HEK293T (cell line): ENCODE data around the gene DHRSX.
A peak's percentile ranks its signal among the peaks of the same experiment; 100 is the strongest.

Experiments used
- CTCF ChIA-PET: fragments of 350-600 bp; formaldehyde crosslinking; extraction: SDS; loops from one replicate; lab custom pipeline; 2021; ENCODE audit warnings: antibody characterized with exemption, inconsistent platforms; lab: Yijun Ruan, JAX
- POLR2A ChIA-PET: fragments of 350-600 bp; formaldehyde crosslinking; extraction: SDS; loops from one replicate; lab custom pipeline; 2020; ENCODE audit warnings: antibody characterized with exemption, inconsistent platforms; lab: Yijun Ruan, JAX
- DNase-seq: peaks from one replicate; pipeline ENCODE4 v3.0.0; 2012; ENCODE audit warnings: mixed read lengths; ENCODE audit errors: extremely low spot score
- ARNT ChIP-seq: fragments of 450-650 bp; IDR thresholded peaks from 2 replicates; pipeline ENCODE4 v1.6.1; 2017; ENCODE audit warnings: mild to moderate bottlenecking
- BHLHE40 ChIP-seq: fragments of 450-650 bp; IDR thresholded peaks from 2 replicates; pipeline ENCODE4 v1.6.1; 2016; ENCODE audit warnings: mild to moderate bottlenecking, moderate library complexity, borderline replicate concordance
- CTBP1 ChIP-seq: fragments of 450-650 bp; IDR thresholded peaks from 2 replicates; pipeline ENCODE4 v1.6.1; 2016; ENCODE audit warnings: borderline replicate concordance
- ELF4 ChIP-seq: fragments of 450-650 bp; IDR thresholded peaks from 2 replicates; pipeline ENCODE4 v1.6.1; 2017; ENCODE audit warnings: antibody characterized with exemption
- FOXA1 ChIP-seq: fragments of 450-650 bp; IDR thresholded peaks from 2 replicates; pipeline ENCODE4 v1.6.1; 2016; ENCODE audit warnings: mild to moderate bottlenecking
- FOXK2 ChIP-seq: fragments of 450-650 bp; IDR thresholded peaks from 2 replicates; pipeline ENCODE4 v1.6.1; 2016; ENCODE audit warnings: mild to moderate bottlenecking
- FOXM1 ChIP-seq: fragments of 450-650 bp; IDR thresholded peaks from 2 replicates; pipeline ENCODE4 v1.6.1; 2017; ENCODE audit warnings: mild to moderate bottlenecking, borderline replicate concordance
- HDGF ChIP-seq: fragments of 450-650 bp; IDR thresholded peaks from 2 replicates; pipeline ENCODE4 v1.6.1; 2017; ENCODE audit warnings: antibody characterized with exemption, borderline replicate concordance
- L3MBTL2 ChIP-seq: fragments of 450-650 bp; conservative IDR thresholded peaks from 2 replicates; pipeline ENCODE4 v1.6.1; 2016; ENCODE audit warnings: mild to moderate bottlenecking
- LEF1 ChIP-seq: fragments of 450-650 bp; IDR thresholded peaks from 2 replicates; pipeline ENCODE4 v1.6.1; 2017; ENCODE audit warnings: mild to moderate bottlenecking, borderline replicate concordance
- NFRKB ChIP-seq: fragments of 450-650 bp; IDR thresholded peaks from 2 replicates; pipeline ENCODE4 v1.6.1; 2016; ENCODE audit warnings: mild to moderate bottlenecking, moderate library complexity
- SP1 ChIP-seq: fragments of 450-650 bp; IDR thresholded peaks from 2 replicates; pipeline ENCODE4 v1.6.1; 2017
- SUZ12 ChIP-seq: fragments of 450-650 bp; IDR thresholded peaks from 2 replicates; pipeline ENCODE4 v1.6.1; 2016; ENCODE audit warnings: mild to moderate bottlenecking
- TARDBP ChIP-seq: fragments of 450-650 bp; IDR thresholded peaks from 2 replicates; pipeline ENCODE4 v1.6.1; 2016
- ZNF384 ChIP-seq: fragments of 450-650 bp; IDR thresholded peaks from 2 replicates; pipeline ENCODE4 v1.6.1; 2016
- TF ChIP-seq, protein P1 (sequence below): fragments of 450-650 bp; IDR thresholded peaks from 2 replicates; pipeline ENCODE4 v1.6.1; 2016

DHRSX gene

DNA sequence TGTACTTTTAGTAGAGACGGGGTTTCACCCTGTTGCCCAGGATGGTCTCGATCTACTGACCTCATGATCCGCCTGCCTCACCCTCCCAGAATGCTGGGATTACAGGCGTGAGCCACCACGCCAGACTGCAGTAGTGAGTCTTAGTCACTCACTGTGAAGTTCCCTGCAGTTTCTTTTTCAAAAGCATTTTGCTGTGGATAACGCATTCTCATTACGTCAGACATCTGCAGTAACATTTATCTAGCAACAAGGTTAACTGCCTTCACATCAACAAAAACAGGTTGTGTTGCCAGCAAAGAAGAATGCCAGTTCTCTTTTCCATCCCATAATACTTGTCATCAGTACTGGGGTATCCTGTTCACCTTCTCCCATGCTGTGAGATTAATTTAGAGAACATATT, 164.6 kb downstream of the DHRSX start:
- CTCF ChIA-PET: no interaction called here
- no peak for TF ChIP-seq SUZ12
- no peak for TF ChIP-seq FOXA1
- TF ChIP-seq FOXK2: no peak
- TF ChIP-seq SP1: no peak
- no peak for TF ChIP-seq LEF1
- no peak for TF ChIP-seq ELF4
- TF ChIP-seq TARDBP: no peak
- TF ChIP-seq L3MBTL2: no peak
- no peak for TF ChIP-seq ZNF384
- POLR2A ChIA-PET: no interaction called here
- no peak for DNase-seq

DNA sequence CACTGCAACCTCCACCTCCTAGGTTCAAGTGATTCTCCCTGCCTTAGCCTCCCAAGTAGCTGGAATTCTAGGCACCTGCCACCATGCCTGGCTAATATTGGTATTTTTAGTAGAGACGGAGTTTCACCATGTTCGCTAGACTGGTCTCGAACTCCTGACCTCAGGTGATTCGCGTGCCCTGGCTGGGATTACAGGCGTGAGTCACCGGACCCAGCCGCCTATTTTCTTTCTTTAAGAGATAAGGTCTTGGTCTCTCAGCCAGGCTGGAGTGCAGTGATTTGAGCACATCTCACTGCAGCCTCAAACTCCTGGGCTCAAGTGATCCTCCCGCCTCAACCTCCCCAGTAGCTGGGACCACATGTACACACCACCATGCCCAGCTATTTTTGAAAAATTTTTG, 166.5 kb downstream of the DHRSX start:
- ChIA-PET CTCF (no interaction called here), POLR2A (no interaction called here)
- TF ChIP-seq, protein P1, sequence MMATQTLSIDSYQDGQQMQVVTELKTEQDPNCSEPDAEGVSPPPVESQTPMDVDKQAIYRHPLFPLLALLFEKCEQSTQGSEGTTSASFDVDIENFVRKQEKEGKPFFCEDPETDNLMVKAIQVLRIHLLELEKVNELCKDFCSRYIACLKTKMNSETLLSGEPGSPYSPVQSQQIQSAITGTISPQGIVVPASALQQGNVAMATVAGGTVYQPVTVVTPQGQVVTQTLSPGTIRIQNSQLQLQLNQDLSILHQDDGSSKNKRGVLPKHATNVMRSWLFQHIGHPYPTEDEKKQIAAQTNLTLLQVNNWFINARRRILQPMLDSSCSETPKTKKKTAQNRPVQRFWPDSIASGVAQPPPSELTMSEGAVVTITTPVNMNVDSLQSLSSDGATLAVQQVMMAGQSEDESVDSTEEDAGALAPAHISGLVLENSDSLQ: no peak
- TF ChIP-seq FOXK2: no peak
- TF ChIP-seq ZNF384: no peak
- TF ChIP-seq LEF1: no peak
- no peak for TF ChIP-seq FOXA1
- no peak for TF ChIP-seq ELF4
- no peak for TF ChIP-seq TARDBP
- no peak for TF ChIP-seq FOXM1
- no peak for TF ChIP-seq CTBP1
- TF ChIP-seq BHLHE40: no peak
- no peak for TF ChIP-seq SUZ12
- no peak for TF ChIP-seq SP1
- no peak for TF ChIP-seq ARNT
- no peak for TF ChIP-seq HDGF
- TF ChIP-seq L3MBTL2: no peak
- TF ChIP-seq NFRKB: no peak
- DNase-seq: no peak

DNA sequence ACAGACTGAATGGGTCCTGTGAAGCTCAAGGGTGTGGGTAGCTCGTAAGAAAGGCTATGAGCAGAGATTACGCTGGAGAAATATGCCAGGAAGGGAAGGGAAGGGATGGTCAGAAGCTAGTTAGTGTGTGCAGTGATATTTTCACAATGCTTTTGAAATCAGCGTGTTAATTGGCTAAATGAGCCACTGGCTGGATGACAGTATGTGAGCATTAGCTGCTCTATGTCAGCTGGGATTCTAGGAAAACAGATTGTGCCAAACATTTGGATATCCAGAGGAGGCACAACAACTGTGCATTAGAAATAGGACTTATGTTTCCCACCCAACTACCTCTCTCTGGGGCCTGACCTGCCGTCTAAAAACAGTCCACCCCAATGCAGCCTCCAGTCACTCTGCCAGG, 168.5 kb downstream of the DHRSX start:
- TF ChIP-seq ZNF384: no peak
- no peak for TF ChIP-seq SUZ12
- TF ChIP-seq NFRKB: no peak
- no peak for TF ChIP-seq FOXA1
- no peak for TF ChIP-seq BHLHE40
- no peak for TF ChIP-seq ARNT
- TF ChIP-seq HDGF: no peak
- TF ChIP-seq SP1: no peak
- TF ChIP-seq L3MBTL2: no peak
- DNase-seq: no peak
- POLR2A ChIA-PET: no interaction called here
- CTCF ChIA-PET: no interaction called here

DNA sequence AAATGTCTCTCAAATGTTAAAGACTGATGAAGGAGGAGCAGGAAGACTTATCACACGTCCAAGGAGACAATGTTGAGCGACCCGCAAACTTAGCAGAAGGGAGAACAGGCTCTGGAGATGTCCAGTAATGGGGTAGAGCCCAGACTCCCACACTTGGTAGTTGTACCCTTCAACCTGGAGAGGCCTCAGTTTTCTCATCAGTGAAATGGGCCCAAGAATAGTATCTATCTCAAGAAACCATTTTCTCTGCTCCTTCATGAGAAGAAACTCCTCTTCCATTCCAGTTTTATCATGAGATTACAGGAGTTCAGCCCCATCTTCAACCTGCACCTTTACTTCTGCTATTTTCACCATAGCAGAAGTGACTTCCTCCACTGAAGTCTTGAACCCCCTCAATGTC, 169.9 kb downstream of the DHRSX start:
- TF ChIP-seq SUZ12 (no peak), ELF4 (no peak), HDGF (no peak), BHLHE40 (no peak), L3MBTL2 (no peak), ARNT (no peak), FOXM1 (no peak), FOXK2 (no peak), ZNF384 (no peak), CTBP1 (no peak), LEF1 (no peak), NFRKB (no peak), TARDBP (no peak), FOXA1 (no peak), SP1 (no peak)
- TF ChIP-seq, protein P1: no peak
- POLR2A ChIA-PET: no interaction called here
- CTCF ChIA-PET: no interaction called here
- no peak for DNase-seq

DNA sequence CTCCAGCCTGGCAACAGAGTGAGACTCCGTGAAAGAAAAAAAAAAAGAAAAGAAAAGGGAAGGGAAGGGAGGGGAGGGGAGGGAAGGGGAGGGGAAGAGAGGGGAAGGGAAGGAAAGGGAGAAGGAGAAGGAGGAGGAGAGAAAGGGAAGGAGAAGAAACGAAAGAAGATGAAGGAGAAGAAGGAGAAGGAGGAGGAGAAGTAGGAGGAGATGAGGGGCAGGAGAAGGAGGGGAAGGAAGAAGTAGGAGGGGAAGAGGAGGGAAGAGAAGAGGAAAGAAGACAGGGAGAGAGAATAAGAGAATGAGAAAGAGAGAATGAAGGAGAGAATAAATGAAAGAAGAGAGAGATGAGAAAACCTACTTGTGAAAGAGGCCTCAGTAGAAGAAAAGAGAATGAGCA, 170.3 kb downstream of the DHRSX start:
- TF ChIP-seq TARDBP (no peak), ZNF384 (no peak), NFRKB (no peak), SUZ12 (no peak), CTBP1 (no peak)
- ChIA-PET POLR2A (no interaction called here), CTCF (no interaction called here)

DNA sequence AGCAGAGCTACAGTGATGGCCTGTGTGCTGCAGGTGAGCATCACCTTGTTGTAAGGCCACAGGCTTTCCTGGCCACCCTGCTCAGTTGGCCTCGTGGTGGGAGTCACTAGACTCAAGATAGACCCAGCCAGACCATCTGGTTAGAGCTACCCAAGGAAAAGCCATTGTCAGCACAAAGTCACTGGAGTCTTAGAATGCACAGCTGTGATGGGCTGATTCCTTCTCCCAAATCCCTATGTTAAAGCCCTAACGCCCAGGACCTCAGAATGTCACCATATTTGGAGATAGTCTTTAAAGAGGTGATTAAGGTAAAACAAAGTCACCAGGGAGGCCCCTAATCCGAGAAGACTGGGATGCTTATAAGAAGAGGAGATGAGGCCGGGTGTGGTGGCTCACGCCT, 173.4 kb downstream of the DHRSX start:
- ChIA-PET POLR2A (no interaction called here), CTCF (no interaction called here)
- TF ChIP-seq, protein P1: no peak
- TF ChIP-seq FOXM1 (no peak), HDGF (no peak), LEF1 (no peak), SUZ12 (no peak), FOXK2 (no peak), ZNF384 (no peak), FOXA1 (no peak), ARNT (no peak), TARDBP (no peak), SP1 (no peak), ELF4 (no peak), L3MBTL2 (no peak), NFRKB (no peak), CTBP1 (no peak), BHLHE40 (no peak)
- no peak for DNase-seq

More for the DNA sequence above, 170.3 kb downstream of the DHRSX start:
- DNase-seq: no peak

DNA sequence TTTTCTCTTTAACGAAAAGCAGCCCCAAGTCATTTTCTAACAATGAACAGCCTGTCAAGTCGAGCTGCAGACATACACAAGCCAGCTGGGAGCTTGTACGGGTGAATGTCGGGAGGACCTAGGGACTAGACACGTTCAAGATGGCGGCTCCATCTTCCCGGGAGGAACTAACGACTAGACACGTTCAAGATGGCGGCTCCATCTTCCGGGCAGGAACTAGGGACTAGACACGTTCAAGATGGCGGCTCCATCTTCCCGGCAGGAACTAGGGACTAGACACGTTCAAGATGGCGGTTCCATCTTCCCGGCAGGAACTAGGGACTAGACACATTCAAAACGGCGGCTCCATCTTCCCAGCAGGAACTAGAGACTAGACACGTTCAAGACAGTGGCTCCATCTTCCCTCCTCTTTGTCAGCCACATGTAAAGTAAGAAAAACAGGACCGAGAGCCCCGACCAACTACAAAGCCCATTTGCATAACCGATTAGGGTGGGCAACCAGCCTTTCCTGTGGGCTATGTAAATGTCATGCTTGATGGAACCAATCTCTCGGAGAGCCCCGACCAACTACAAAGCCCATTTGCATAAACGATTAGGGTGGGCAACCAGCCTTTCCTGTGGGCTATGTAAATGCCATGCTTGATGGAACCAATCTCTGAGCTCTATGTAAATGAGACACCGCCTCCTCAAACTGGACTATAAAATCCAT, 175.5 kb downstream of the DHRSX start:
- CTCF ChIA-PET: no interaction called here
- DNase-seq: peak; percentile 24
- POLR2A ChIA-PET: no interaction called here
- TF ChIP-seq SUZ12 (no peak), FOXA1 (no peak), FOXM1 (no peak), NFRKB (no peak), HDGF (no peak), LEF1 (no peak), BHLHE40 (no peak), SP1 (no peak)
- TF ChIP-seq, protein P1: no peak
